Hematopoietic multipotent progenitor cell treated with erythropoietin and hydrocortisone succinate and interleukin-3 and kit ligand, for 17 days (in vitro differentiated cells): ENCODE data around the gene ALOX12.
"Not testable (repeated sequence)": the region's sequence is repeated elsewhere in the genome, so short reads cannot be mapped to it uniquely, and the experiment has no call there.

Experiments used
- DNase-seq: peaks from one replicate; pipeline ENCODE4 v3.0.0-alpha.2; 2015; ENCODE audit warnings: low spot score

Gene ALOX12, protein sequence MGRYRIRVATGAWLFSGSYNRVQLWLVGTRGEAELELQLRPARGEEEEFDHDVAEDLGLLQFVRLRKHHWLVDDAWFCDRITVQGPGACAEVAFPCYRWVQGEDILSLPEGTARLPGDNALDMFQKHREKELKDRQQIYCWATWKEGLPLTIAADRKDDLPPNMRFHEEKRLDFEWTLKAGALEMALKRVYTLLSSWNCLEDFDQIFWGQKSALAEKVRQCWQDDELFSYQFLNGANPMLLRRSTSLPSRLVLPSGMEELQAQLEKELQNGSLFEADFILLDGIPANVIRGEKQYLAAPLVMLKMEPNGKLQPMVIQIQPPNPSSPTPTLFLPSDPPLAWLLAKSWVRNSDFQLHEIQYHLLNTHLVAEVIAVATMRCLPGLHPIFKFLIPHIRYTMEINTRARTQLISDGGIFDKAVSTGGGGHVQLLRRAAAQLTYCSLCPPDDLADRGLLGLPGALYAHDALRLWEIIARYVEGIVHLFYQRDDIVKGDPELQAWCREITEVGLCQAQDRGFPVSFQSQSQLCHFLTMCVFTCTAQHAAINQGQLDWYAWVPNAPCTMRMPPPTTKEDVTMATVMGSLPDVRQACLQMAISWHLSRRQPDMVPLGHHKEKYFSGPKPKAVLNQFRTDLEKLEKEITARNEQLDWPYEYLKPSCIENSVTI

DNA sequence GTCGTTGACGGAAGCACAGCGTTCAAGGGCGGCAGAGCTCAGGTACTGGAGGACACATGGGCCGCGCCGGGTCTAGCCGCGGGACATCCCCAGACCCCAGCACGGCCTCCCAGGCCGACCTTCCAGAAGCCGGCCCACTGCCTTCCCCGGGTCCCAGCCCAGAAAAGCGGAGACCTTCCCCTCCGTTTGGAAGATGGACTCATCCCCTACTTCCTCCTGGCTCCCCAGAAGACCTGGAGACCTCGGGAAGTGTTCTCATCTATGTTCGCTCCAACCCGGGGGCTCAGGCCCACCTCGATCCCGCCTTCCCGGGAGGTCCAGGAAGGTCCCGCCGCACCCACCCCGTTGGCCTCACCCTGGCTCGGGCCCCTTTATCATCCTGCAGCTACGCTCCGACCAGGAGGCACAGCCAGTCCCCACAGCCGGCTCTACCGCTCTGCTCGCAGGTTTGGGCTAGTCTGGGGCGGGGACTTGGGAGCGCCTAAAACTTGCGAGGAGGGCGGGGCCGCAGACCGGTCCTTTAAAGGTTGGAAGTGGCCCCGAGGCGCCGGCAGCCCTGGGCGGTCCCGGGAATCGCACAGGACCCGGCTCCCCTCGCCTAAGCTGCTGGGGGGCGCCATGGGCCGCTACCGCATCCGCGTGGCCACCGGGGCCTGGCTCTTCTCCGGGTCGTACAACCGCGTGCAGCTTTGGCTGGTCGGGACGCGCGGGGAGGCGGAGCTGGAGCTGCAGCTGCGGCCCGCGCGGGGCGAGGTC, at the start of gene ALOX12:
Gene ALOX12 (plus strand): TSS at position 550 of the 756 bp plus-strand sequence. CDS start 69 bp downstream, at position 619.
- peak; percentile 17 for DNase-seq

DNA sequence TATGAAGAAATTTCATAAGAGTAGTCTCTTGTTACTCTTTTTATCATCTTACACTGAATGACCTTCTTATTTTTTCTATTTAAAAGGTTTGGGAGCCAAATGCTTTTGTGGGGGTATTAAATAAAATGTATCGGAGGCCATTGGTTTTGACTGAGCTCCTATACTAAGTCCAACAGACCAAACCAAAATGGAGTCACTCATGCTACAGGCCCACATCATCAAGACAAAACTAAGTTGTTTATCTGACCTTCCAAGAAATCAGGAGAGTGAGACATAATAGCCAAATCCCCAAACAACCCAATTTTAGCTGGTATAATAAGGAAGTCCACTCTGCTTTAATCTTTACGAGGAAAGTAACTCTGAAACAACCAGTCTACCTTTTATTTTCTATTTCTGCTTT, 48.1 kb upstream of the ALOX12 start:
- DNase-seq: no peak

DNA sequence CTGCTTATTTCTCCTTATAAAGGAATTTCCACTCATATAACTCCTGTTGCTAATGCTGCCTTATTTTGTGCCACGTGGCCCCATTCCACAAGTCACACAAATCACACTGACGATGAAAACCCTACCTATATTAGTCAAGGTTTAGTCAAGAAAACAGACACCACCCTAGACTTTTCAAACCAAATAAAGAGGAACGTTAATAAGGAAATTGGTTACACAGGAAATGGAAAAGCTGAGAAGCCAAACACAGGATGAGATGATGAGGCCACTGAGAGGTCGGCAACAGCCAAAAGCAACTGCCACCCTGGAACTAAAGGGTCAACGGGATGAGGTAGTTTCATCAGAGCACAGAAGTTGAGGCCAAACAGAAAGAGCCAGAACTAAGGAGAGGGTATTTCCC, 47.3 kb upstream of the ALOX12 start:
- no peak for DNase-seq

DNA sequence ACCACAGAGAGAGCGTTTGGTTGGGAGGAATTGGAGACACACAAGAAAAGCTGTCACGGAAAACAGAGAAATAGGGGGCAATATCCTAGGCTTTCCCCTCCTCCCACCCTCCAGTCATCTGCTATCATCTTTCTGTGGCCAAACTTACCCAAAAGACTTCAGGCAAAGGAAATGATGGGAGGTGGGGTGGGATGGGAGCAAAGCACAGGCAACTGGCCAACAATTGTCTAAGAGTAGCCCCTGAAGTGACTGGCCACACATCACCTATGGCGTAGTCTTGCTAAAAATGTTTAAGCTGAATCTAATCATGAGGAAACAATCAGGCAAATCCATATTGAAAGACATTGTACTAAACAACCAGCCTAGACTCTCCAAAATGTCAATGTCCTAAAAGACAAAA, 46.9 kb upstream of the ALOX12 start:
- DNase-seq: no peak

DNA sequence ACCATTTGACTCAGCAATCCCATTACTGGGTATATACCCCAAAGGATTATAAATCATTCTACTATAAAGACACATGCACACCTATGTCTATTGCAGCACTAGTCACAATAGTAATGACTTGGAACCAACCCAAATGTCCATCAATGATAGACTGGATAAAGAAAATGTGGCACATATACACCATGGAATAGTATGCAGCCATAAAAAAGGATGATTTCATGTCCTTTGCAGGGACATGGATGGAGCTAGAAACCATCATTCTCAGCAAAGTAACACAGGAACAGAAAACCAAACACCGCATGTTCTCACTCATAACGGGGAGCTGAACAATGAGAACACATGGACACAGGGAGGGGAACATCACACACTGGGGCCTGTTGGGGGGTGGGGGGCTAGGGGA, 44.9 kb upstream of the ALOX12 start:
- DNase-seq: not testable (repeated sequence)

DNA sequence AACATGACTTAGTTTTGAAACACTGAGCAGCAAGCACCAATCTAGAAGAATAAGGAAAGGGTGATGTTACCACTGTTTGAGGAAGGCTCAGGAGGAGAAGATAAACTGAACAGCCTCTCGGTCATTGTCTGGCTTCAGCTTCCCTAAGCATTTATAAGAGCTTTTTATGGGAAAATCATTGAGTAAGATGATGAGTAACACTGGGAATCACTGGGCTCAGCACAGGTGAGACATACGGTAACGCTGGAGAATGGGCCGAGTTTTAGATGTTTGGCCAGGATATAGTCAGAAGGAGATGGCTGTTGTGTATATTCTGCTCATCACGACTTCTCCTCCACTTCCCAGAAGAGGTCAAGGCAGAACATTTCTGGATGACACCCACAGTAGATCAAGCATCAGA, 42.2 kb upstream of the ALOX12 start:
- DNase-seq: no peak

DNA sequence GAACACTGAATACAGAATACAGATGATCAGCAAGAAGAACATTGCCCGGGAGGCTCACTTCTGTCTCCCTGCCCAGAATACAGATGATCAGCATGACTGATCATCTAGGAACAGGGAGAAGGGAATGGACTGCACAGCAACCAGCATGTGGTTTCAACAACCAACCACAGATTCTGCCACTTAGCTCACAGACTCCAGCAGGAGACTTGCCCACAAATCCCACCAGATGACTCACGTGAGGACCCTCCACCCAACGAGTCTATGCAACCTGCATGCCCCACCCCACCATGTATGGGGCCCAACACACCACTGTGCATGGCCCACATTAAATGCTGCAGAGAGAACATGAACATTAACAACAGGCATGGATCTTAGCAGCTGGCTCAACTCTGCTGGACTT, 36.1 kb upstream of the ALOX12 start:
- no peak for DNase-seq

DNA sequence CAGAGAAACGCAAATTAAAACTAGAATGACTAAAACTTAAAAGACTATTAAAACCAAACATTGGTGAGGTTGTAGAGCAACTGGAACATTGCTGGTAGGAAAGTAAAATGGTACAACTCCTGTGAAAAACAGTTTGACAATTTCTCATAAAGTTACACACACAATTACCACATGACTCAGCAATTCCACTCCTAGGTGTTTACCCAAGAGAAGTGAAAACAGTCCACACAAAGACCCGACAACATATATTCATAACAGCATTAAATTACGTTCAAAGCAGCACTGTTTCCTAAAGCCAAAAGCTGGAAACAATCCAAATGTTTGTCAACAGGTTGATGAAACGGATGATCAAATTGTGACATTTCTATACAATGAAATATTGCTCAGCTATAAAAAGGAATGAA, 26.5 kb upstream of the ALOX12 start:
- no peak for DNase-seq

DNA sequence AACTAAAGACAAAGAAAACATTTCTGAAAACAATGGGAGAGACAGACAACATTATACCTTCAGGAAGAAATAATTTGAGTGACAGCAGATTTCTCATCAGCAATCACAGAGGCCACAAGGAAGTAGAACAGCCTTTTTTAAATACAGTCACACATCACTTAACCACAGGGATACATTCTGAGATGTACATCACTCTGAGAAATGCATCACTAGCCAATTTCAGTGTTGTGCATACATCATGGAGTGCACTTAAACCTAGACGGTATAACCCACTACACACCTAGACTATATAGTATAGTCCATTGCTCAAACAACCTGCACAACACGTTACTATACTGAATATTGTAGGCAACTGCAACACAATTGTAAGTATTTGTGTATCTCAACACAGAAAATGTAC, 24.9 kb upstream of the ALOX12 start:
- no peak for DNase-seq

DNA sequence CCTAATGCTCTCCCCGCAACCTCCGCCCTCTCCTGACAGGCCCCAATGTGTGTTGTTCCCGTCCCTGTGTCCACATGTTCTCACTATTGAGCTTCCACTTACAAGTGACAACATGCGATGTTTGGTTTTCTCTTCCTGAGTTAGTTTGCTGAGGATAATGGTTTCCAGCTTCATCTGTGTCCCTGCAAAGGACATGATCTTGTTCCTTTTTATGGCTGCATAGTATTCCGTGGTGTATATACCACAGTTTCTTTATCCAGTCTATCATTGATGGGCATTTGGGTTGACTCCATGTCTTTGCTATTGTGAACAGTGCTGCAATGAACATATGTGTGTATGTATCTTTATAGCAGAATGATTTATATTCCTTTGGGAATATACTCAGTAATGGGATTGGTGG, 16.4 kb upstream of the ALOX12 start:
- DNase-seq: not testable (repeated sequence)

DNA sequence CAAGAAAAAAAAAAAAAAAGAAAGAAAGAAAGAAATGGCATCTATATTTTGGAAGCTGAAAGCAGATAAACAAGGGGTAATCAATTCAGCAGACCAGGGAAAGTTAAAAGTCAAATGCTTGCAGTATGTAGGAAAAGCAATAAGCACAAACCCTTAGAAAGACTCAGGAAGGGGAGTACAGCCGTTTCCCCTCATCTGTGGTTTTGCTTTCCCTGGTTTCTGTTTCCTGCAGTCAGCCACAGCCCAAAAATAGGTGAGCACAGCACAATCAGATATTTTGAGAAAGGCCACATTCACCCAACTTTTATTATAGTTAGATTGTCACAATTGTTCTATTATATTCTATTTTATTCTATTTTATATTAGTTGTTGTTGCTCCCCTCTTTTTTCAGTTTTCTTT, 14.4 kb upstream of the ALOX12 start:
- DNase-seq: no peak

DNA sequence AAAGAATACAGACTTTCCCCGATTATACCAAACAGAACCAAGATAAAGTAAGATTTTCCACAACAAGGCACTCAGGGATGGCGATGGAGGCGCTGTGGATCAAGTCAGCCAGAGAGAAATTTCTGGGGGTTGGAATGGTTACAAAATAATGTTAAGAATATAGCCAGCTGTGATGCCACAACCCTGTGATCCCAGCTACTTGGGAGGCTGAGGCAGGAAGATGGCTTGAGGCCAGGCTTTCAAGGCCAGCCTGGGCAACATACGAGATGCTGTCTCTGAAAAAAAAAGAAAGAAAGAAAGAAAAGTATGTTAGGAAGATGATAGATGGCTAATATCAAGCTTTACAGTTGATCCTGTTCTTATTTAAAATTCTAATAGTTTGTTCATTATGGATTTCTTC, 10.6 kb upstream of the ALOX12 start:
- DNase-seq: no peak

DNA sequence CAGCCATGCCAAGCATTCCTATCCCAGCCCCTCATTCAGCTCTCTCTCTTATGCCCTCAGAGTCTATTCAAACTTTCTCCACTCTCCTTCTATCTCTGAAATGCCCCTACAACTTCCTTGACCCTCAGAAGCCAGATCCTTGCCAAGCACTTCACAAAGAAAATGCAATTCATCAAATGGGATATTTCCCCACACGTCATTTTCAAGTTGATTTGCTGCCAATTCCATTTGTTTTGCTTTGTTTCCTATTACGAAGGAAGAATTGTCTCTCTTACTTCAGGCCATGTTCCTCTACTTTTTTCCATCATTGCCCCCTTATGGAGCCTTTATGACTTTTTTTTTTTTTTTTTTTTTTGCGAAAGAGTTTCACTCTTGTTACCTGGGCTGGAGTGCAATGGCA, 9.2 kb upstream of the ALOX12 start:
- no peak for DNase-seq

DNA sequence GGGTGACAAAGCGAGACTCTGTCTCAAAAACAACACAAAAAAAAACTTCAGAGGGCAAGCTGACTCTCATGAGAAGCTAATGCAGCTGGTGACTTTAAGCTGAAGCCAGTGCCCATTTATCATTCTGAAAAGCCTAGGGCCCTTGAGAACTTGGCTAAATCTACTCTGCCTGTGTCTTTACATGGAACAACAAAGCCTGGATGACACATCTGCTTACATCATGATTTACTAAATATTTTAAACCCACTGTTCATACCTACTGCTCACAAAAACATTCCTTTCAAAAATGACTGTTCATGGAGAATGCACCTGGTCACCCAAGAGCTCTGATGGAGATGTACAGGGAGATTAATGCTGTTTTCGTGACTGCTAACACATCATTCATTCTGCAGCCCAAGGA, 6.1 kb upstream of the ALOX12 start:
- DNase-seq: no peak

DNA sequence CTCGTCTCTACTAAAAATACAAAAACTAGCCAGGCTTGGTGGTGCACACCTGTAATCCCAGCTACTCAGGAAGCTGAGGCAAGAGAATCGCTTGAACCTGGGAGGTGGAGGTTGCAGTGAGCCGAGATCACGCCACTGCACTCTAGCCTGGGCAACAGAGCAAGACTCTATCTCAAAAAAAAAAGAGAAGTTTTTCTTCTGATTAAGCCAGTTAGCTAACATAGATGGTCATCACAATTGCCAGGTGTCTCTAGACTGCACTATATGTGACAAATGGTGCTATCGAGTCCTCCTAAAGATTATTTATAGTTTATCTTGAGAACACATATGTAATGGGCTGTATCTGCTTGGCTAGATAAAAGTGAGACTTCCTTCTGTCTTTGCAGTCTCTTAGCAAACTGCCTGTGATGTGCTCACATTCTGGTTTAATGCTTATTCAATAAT, 2.2 kb upstream of the ALOX12 start:
- DNase-seq: not testable (repeated sequence)

DNA sequence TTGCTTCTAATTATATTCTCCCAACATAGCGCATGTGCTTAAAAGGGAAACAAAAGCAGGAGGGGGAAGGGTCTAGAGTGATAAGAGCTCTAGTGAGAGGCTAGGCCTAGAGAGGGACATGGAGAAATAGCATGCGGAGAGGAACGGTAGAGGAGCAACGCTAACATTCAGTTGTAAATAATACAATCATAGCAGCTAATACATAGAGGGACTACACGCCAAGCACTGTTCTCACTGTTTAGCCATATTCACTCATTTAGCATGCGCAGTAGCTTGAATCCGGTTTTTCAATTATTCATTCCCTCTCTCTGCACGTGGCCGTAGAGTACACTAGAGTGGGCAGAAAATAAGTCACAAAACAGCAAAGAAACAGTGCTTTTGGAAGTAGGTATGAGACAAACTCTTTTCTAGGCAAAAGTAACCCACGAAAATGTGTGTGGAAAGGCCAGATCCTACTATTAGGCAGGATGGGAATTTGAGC, 1.7 kb upstream of the ALOX12 start:
- no peak for DNase-seq

DNA sequence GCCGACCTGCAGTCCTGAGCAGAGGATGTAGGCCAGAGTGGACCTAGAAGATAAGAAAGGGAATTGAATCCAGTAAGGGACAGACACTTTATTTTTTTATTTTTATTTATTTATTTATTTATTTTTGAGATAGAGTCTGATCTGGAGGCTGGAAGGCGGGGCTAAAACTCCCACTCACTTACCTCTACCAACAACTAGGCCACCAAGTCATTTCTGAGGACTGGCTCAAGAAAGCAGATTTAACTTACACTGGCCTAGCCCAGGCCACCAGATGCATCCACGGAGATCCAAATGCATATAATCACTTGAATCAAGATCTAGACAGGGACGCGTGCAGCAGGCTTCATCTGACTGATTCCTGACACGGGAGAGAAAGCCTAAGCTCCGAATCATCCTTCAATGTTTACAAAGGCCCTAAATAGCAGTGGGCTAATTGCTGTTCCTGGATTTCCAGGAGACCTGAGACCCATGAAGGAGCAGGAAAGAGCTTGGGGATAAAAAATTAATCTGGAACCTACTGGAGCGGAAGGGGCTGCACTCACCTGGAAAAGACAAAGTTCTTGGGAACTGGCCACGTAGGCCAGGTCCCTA, 1.1 kb upstream of the ALOX12 start:
- DNase-seq: no peak

DNA sequence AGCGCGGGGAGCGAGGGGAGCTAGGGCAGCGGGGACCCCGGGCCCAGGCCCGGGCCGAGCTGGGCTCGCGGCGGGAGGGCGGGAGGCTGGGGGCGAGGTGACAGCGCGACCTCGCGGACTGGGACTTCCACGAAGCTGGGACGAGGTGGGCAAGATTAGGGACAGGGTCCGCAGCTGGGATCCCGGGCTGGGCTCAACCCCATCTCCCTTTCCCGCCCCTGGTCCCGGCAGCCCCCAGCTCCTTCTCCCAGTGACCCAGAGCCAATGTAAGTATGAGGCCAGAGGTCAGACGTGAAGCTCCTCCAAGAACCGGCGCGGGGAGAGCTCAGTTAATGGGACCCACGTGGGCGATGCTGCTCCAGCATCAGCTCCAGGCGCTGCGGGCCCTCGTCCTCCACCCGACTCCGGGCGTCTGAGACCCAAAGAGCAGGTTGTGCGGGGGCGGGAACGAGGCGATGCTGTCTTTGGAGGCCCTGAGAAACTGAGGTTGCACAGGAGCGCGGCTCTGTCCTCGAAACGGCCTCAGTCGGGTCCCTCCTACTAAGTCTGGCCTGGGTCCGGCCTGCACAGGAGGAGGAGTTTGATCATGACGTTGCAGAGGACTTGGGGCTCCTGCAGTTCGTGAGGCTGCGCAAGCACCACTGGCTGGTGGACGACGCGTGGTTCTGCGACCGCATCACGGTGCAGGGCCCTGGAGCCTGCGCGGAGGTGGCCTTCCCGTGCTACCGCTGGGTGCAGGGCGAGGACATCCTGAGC, 585 bp downstream of the ALOX12 start:
- no peak for DNase-seq

DNA sequence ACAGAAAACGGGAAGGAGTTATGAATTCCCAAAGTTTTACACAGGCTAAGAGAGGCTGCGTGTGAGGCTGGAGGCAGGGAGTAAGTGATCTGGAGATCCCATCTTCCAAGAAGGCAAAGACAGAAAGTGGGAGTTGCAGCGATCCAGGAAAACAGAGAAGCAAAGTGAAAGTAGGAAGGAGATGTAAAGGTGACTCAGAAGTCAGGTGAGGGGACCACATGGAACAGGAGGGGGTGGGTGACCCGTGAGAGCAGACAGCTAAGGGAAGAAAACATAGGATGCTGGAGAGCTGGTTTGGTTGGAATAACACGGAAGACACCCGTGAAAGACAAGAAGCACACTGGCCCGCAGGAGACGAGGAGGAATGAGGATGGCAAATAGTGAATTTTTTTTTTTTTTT, 1.3 kb downstream of the ALOX12 start:
- no peak for DNase-seq

DNA sequence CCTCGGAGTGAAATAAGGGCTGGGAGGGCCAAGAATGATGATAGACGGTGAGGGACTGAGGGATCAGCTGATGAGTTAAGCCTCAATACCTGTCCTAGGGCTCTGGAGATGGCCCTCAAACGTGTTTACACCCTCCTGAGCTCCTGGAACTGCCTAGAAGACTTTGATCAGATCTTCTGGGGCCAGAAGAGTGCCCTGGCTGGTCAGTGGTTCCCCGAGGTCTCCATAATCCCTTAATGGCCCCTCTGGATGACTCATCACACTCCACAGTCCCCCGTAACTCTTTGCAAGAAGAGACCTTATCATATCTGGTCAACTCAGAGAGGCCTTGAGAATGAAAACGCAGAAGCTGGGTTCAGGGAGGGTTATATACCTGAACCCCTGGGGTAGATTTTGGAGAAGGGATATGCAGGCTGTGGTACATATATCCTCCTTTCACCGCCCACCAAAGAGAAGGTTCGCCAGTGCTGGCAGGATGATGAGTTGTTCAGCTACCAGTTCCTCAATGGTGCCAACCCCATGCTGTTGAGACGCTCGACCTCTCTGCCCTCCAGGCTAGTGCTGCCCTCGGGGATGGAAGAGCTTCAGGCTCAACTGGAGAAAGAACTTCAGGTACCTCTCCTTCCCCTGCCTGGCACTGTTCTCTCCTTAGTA, 3.1 kb downstream of the ALOX12 start:
- no peak for DNase-seq

DNA sequence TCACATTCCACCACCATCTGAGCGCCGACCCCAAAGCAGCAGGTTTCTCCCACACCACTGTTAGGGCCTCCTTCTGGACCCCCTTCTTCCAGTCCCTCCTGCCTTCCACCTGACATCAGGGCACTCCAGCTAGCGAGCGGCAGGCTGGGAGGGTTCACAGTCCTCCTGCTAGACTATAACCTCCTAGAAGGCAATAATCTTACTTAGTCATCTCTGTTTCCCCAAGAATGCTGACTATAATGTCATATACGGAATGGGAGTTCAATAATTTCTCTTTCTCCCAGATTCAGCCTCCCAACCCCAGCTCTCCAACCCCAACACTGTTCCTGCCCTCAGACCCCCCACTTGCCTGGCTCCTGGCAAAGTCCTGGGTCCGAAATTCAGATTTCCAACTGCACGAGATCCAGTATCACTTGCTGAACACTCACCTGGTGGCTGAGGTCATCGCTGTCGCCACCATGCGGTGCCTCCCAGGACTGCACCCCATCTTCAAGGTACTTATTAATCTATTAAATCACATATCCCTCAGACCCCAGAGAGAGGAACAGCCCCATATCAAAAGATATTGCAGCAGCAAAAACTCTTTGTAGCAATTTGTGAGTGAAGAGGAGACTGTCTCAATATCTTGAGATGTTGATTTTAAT, 5.6 kb downstream of the ALOX12 start:
- DNase-seq: peak; percentile 57
